HG03432 (cell line): ENCODE data around the gene SELENOF.
"Not testable (repeated sequence)": the region's sequence is repeated elsewhere in the genome, so short reads cannot be mapped to it uniquely, and the experiment has no call there.

Source experiments
- ATAC-seq: cut with Tn5 transposase; IDR thresholded peaks from one replicate; pipeline ENCODE4 v1.9.1; 2021; ENCODE audit warnings: mild to moderate bottlenecking, moderate library complexity; ENCODE audit not compliant: unreplicated experiment

SELENOF gene

DNA sequence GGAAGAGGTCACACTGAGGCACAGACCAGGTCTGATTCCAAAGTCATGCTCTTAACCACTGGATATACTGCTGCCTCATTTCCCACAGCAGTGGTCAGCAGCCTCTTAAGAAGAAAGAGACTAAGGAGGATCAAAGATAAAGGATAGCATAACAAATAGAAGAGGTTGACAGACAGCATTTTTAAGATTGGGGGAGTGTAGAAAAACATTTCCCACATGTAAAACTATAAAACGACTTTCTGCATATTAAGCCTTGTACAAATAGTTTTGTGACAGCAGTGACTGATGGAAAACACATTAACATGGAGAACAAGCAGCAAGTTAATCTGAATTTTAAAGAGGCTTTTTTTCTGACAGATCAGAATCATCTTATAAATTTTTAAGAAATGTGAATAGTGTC, 92.0 kb downstream of the SELENOF start:
- no peak for ATAC-seq

DNA sequence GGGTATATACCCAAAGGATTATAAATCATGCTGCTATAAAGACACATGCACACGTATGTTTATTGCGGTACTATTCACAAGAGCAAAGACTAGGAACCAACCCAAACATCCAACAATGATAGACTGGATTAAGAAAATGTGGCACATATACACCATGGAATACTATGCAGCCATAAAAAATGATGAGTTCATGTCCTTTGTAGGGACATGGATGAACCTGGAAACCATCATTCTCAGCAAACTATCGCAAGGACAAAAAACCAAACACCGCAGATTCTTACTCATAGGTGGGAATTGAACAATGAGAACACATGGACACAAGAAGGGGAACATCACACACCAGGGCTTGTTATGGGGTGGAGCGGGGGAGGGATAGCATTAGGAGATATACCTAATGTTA, 94.0 kb downstream of the SELENOF start:
- not testable (repeated sequence) for ATAC-seq

DNA sequence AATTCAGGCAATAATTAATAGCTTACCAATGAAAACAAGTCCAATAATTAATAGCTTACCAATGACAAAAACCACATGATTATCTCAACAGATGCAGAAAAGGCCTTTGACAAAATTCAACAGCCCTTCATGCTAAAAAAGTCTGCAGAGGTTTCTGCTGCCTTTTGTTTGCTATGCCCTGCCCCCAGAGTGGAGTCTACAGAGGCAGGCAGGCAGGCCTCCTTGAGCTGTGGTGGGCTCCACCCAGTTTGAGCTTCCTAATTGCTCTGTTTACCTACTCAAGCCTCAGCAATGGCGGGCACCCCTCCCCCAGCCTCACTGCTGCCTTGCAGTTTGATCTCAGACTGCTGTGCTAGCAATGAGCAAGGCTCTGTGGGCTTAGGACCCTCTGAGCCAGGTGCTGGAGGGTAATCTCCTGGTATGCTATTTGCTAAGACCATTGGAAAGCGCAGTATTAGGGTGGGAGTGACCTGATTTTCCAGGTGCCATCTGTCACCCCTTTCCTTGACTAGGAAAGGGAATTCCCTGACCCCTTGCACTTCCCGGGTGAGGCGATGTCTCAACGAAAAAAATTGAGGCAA, 96.6 kb downstream of the SELENOF start:
- ATAC-seq, result not testable (repeated sequence)

DNA sequence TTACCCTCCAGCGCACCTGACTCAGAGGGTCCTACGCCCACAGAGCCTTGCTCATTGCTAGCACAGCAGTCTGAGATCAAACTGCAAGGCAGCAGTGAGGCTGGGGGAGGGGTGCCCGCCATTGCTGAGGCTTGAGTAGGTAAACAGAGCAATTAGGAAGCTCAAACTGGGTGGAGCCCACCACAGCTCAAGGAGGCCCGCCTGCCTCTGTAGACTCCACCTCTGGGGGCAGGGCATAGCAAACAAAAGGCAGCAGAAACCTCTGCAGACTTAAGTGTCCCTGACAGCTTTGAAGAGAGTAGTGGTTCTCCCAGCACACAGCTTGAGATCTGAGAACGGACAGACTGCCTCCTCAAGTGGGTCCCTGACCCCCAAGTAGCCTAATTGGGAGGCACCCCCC, 99.8 kb downstream of the SELENOF start:
- ATAC-seq, result not testable (repeated sequence)
